CD14-positive monocyte (primary cell): Measurements from ENCODE around the gene UBE2E3. TPM values are rescaled to one million over a fixed set of nuclear protein-coding genes. Genes with fewer than 3 reads are reported as not detected.

ENCODE experiments used
- DNase-seq, 3 donors: peaks; one replicate each; pipeline ENCODE4 v3.0.0-alpha.2; 2011 to 2022
- H2AFZ ChIP-seq: 2 replicates; pipeline ENCODE4 v1.6.0; 2012; ENCODE audit warnings: mild to moderate bottlenecking, low read depth, low read length, inconsistent platforms; ENCODE audit not compliant: insufficient read depth, poor library complexity, severe bottlenecking
- H3K27ac ChIP-seq, 2 donors: 1 replicate in 1 of 2; 2 replicates in 1 of 2; pipeline ENCODE4 v1.5.1; 2012 to 2013; ENCODE audit warnings: low read length in 2 of 2, control low read depth in 1 of 2, inconsistent platforms in 1 of 2, low read depth in 1 of 2, mild to moderate bottlenecking in 1 of 2
- H3K27me3 ChIP-seq, 2 donors: one replicate each; pipeline versions ENCODE4 v1.6.0 to v1.6.1; 2011 to 2013; ENCODE audit warnings: low read length in 2 of 2; ENCODE audit not compliant: control insufficient read depth in 2 of 2, insufficient read depth in 2 of 2
- H3K36me3 ChIP-seq, 2 donors: replicated peaks in 1 of 2; 1 replicate in 1 of 2; 2 replicates in 1 of 2; pipeline versions ENCODE4 v1.5.1 to v1.6.1; 2012 to 2013; ENCODE audit warnings: low read length in 2 of 2, control low read depth in 1 of 2, inconsistent platforms in 1 of 2, mild to moderate bottlenecking in 1 of 2; ENCODE audit not compliant: insufficient read depth in 2 of 2, control insufficient read depth in 1 of 2
- H3K4me1 ChIP-seq, 2 donors: 1 replicate in 1 of 2; 2 replicates in 1 of 2; pipeline versions ENCODE4 v1.5.1 to v1.6.1; 2012 to 2013; ENCODE audit warnings: low read length in 2 of 2, control low read depth in 1 of 2, inconsistent platforms in 1 of 2, mild to moderate bottlenecking in 1 of 2, moderate library complexity in 1 of 2; ENCODE audit not compliant: insufficient read depth in 2 of 2, control insufficient read depth in 1 of 2
- H3K4me2 ChIP-seq: replicated peaks from 2 replicates; pipeline ENCODE3; 2012; ENCODE audit warnings: low read length, moderate library complexity, mild to moderate bottlenecking; ENCODE audit not compliant: poor library complexity, severe bottlenecking; ENCODE audit errors: extremely low read depth
- H3K4me3 ChIP-seq, 3 experiments: fragments of 200-600 bp in 1 of 3; sonication (generic) in 1 of 3; replicated peaks in 1 of 3; 1 replicate in 2 of 3; 2 replicates in 1 of 3; pipeline ENCODE4 v1.5.1; 2011 to 2013; ENCODE audit warnings: low read length in 3 of 3, mild to moderate bottlenecking in 3 of 3, control low read depth in 2 of 3, low read depth in 2 of 3, inconsistent platforms in 1 of 3, moderate library complexity in 1 of 3
- H3K79me2 ChIP-seq: 2 replicates; pipeline ENCODE4 v1.6.0; 2012; ENCODE audit warnings: mild to moderate bottlenecking, control low read depth, inconsistent platforms, low read length, moderate library complexity; ENCODE audit not compliant: insufficient read depth
- H3K9ac ChIP-seq: 2 replicates; pipeline ENCODE4 v1.6.0; 2017; ENCODE audit warnings: low read length, mild to moderate bottlenecking; ENCODE audit not compliant: insufficient read depth, poor library complexity, severe bottlenecking
- H3K9me3 ChIP-seq, 2 donors: replicated peaks in 1 of 2; 1 replicate in 1 of 2; 2 replicates in 1 of 2; pipeline versions ENCODE4 v1.5.1 to v1.6.1; 2012 to 2013; ENCODE audit warnings: low read length in 2 of 2, control low read depth in 1 of 2; ENCODE audit not compliant: control insufficient read depth in 1 of 2, insufficient read depth in 1 of 2
- H4K20me1 ChIP-seq: 2 replicates; pipeline ENCODE4 v1.6.0; 2012; ENCODE audit warnings: mild to moderate bottlenecking, low read length, control low read depth, moderate library complexity; ENCODE audit not compliant: insufficient read depth
- H3K27ac Mint-ChIP-seq, 7 donors: one replicate each; pipeline ENCODE4 v1.8.0; 2020; ENCODE audit warnings: mild to moderate bottlenecking in 7 of 7, mixed read lengths in 7 of 7, moderate library complexity in 6 of 7, inconsistent platforms in 2 of 7
- H3K27me3 Mint-ChIP-seq, 3 donors: one replicate each; pipeline ENCODE4 v1.8.0; 2021 to 2022; ENCODE audit warnings: low read depth in 3 of 3, mild to moderate bottlenecking in 3 of 3, mixed read lengths in 3 of 3, moderate library complexity in 3 of 3, inconsistent platforms in 1 of 3
- H3K36me3 Mint-ChIP-seq, 2 donors: one replicate each; pipeline ENCODE4 v1.8.0; 2020; ENCODE audit warnings: mixed read lengths in 2 of 2, inconsistent platforms in 1 of 2, mild to moderate bottlenecking in 1 of 2
- H3K4me1 Mint-ChIP-seq: one replicate; pipeline ENCODE4 v1.8.0; 2020; ENCODE audit warnings: mild to moderate bottlenecking, mixed read lengths
- H3K4me3 Mint-ChIP-seq, 2 donors: one replicate each; pipeline ENCODE4 v1.8.0; 2020; ENCODE audit warnings: mild to moderate bottlenecking in 2 of 2, mixed read lengths in 2 of 2, moderate library complexity in 1 of 2
- H3K9me3 Mint-ChIP-seq, 7 donors: one replicate each; pipeline ENCODE4 v1.8.0; 2020 to 2022; ENCODE audit warnings: mixed read lengths in 7 of 7, mild to moderate bottlenecking in 6 of 7, moderate library complexity in 6 of 7, inconsistent platforms in 2 of 7
- CTCF ChIP-seq: fragments of 200-600 bp; IDR thresholded peaks from one replicate; pipeline ENCODE4 v1.8.0; 2022; ENCODE audit warnings: antibody characterized with exemption, mild to moderate bottlenecking
- WGBS: methylation state at CpG from one replicate; pipeline ENCODE4 v1.1.5; 2013; ENCODE audit warnings: missing lambda C conversion rate; ENCODE audit not compliant: insufficient coverage; 5-methylcytosine and 5-hydroxymethylcytosine counted together
- intact Hi-C, 2 donors: fragments of 100-400 bp; cut with micrococcal nuclease; formaldehyde crosslinking; loops; one replicate each; pipeline versions ENCODE4 v1.15.0 to v1.15.1; 2023
- polyA plus RNA-seq, 3 donors: library from polyadenylated mRNA; depleted of rRNA in 1 of 3; unstranded in 2 of 3; stranded (reverse) in 1 of 3; fragments of 300-500 nt in 2 of 3; fragments of >200 nt in 1 of 3; fragmentation: Illumina TruSeq in 2 of 3; gene quantifications; 1 replicate in 2 of 3; 2 replicates in 1 of 3; pipeline ENCODE4 v1.2.3, GENCODE V29; 2012 to 2021

Gene UBE2E3
- polyA plus RNA-seq, 3 donors, result 45.9 to 67.5 (median 52.1) TPM

GRCh38 chr2:181072486-181073235 lies 92.3 kb downstream of the UBE2E3 start:
- H3K9me3 ChIP-seq, result no peaks in the 10 kb centered on the region
- H4K20me1 ChIP-seq, result no peaks in the 10 kb centered on the region
- H3K4me2 ChIP-seq, result no peak overlapping the region
- Mint-ChIP-seq H3K4me3 (no peak overlapping the region), H3K27me3 (no peaks in the 10 kb centered on the region), H3K36me3 (peaks cover 7% of the 10 kb centered on the region in 2 donors), H3K27ac (peak overlapping the region; percentile 36 to 83 (median 75)), H3K9me3 (no peaks in the 10 kb centered on the region), H3K4me1 (peaks cover 11% of the 10 kb centered on the region)
- TF ChIP-seq CTCF, result no peak
- peak; percentile 70 to 78 (median 77) for DNase-seq
- no peak overlapping the region for H3K4me3 ChIP-seq
- H3K4me1 ChIP-seq, result peaks cover 16 to 21% of the 10 kb centered on the region in 2 donors
- no peaks in the 10 kb centered on the region for H3K79me2 ChIP-seq
- H2AFZ ChIP-seq, result no peak overlapping the region
- no peaks in the 10 kb centered on the region for H3K27me3 ChIP-seq
- intact Hi-C loops, result loop anchor here in 1 of 2 donors (10.0 kb wide), 1 partner anchor 392 kb away; no protein-coding TSS in a partner anchor
- WGBS, result no CpG with 5 or more reads among the region's 6 CpGs
- peak overlapping the region in 1 of 2 donors; percentile 23 for H3K27ac ChIP-seq
- no peak overlapping the region for H3K9ac ChIP-seq
- no peaks in the 10 kb centered on the region for H3K36me3 ChIP-seq

- no peak overlapping the region for H3K4me3 ChIP-seq
- H3K79me2 ChIP-seq, result no peaks in the 10 kb centered on the region
- H4K20me1 ChIP-seq, result no peaks in the 10 kb centered on the region
- H3K36me3 ChIP-seq, result no peaks in the 10 kb centered on the region
- no peaks in the 10 kb centered on the region for H3K9me3 ChIP-seq
- H2AFZ ChIP-seq, result no peak overlapping the region
- Mint-ChIP-seq H3K27me3 (no peaks in the 10 kb centered on the region), H3K4me3 (no peak overlapping the region), H3K36me3 (peaks cover 7% of the 10 kb centered on the region in 2 donors), H3K27ac (no peak overlapping the region), H3K9me3 (no peaks in the 10 kb centered on the region), H3K4me1 (peaks cover 14% of the 10 kb centered on the region)
- no peak overlapping the region for H3K4me2 ChIP-seq
- no peak for DNase-seq
- no peak overlapping the region for H3K27ac ChIP-seq
- H3K4me1 ChIP-seq, result peaks cover 16 to 27% of the 10 kb centered on the region in 2 donors
- no peaks in the 10 kb centered on the region for H3K27me3 ChIP-seq
- no peak for TF ChIP-seq CTCF
- intact Hi-C loops, result loop anchor here in 1 of 2 donors (10.0 kb wide), 1 partner anchor 391 kb away; no protein-coding TSS in a partner anchor
- no peak overlapping the region for H3K9ac ChIP-seq
Measured at GRCh38 chr2:181073896-181074295, 93.5 kb downstream of the UBE2E3 start.
